Transverse colon (tissue), 3 donors: ENCODE data around the gene SCD5.

Source experiments
- POLR2A ChIP-seq: fragments of 450-650 bp; IDR thresholded peaks from one replicate; pipeline ENCODE4 v1.6.1; 2016; ENCODE audit warnings: antibody characterized with exemption, mild to moderate bottlenecking, moderate library complexity
- POLR2AphosphoS5 ChIP-seq, 3 donors: sonication (generic); formaldehyde crosslinking; IDR thresholded peaks; one replicate each; pipeline ENCODE4 v1.6.1; 2016; ENCODE audit warnings: antibody characterized with exemption in 3 of 3

DNA sequence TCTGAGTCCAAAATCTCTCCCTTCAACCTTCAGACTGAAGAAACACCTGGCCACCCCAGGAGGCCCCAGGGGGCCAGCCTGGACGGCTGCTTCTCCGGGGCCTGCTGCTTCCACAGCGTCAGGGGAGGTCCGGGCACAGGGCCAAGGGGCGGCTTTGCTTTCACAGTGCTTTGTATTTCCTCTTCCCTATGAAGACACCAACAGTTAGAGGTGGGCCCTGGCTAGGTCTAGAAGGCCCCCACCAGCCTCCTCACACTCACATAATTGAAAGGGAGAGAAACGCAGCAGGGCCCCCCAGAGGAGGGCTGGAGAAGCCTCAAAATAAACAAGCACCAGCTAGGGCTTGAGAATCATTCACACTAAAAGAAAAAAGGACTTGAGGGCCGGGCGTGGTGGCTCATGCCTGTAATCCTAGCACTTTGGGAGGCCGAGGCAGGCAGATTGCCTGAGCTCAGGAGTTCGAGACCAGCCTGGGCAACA is 17.8 kb downstream of the SCD5 start:
- TF ChIP-seq POLR2AphosphoS5 (IDR thresholded peaks at IDR 0.05) = no peak
- TF ChIP-seq POLR2A = no peak
